ENCODE results near the gene PAGE1.

The PAGE1 gene

GRCh38 chrX:49661881-49662280 is 33.9 kb downstream of the PAGE1 start:
- no peak for TF ChIP-seq ZFX (IDR thresholded peaks at IDR 0.05)

GRCh38 chrX:49659771-49660170 is 36.0 kb downstream of the PAGE1 start:
- TF ChIP-seq CTCF (conservative IDR thresholded peaks at IDR 0.05) (no peak), ZFX (IDR thresholded peaks at IDR 0.05) (no peak)
- H3K27ac ChIP-seq = no peak overlapping the region

More at GRCh38 chrX:49661881-49662280, 33.9 kb downstream of the PAGE1 start:
- H3K27ac ChIP-seq = no peak overlapping the region

GRCh38 chrX:49656533-49656932 is 39.3 kb downstream of the PAGE1 start:
- TF ChIP-seq ZFX (IDR thresholded peaks at IDR 0.05) = no peak
- TF ChIP-seq CTCF (conservative IDR thresholded peaks at IDR 0.05) = no peak

GRCh38 chrX:49644991-49645637 is 50.7 kb downstream of the PAGE1 start:
- no peak for TF ChIP-seq CTCF (conservative IDR thresholded peaks at IDR 0.05)
- TF ChIP-seq ZFX (IDR thresholded peaks at IDR 0.05) = no peak
- H3K27ac ChIP-seq = no peak overlapping the region

More at GRCh38 chrX:49656533-49656932, 39.3 kb downstream of the PAGE1 start:
- H3K27ac ChIP-seq = no peak overlapping the region

Data from C4-2B (cell line).